RWPE2 (cell line): Measurements from ENCODE around the gene CLMN.

Experiments used
- ATAC-seq: fragments of 200-7000 bp; cut with Tn5 transposase; 3 replicates; pipeline ENCODE4 v1.9.1; 2021; ENCODE audit warnings: low read depth
- DNase-seq: peaks from one replicate; pipeline ENCODE4 v3.0.0-alpha.2; 2020; ENCODE audit warnings: low spot score
- H3K27ac ChIP-seq: fragments of 450-650 bp; 2 replicates; pipeline ENCODE4 v1.5.1; 2017; ENCODE audit warnings: mild to moderate bottlenecking; ENCODE audit not compliant: poor library complexity, severe bottlenecking
- H3K27me3 ChIP-seq: fragments of 250-450 bp; sonication (Bioruptor Pico); 2 replicates; pipeline ENCODE4 v1.5.1; 2021; ENCODE audit warnings: mild to moderate bottlenecking, moderate library complexity; ENCODE audit not compliant: insufficient read depth, poor library complexity, severe bottlenecking
- H3K36me3 ChIP-seq: fragments of 250-450 bp; sonication (Bioruptor Pico); 2 replicates; pipeline ENCODE4 v1.5.1; 2020; ENCODE audit warnings: low read depth, mild to moderate bottlenecking, moderate library complexity
- H3K4me1 ChIP-seq: fragments of 250-450 bp; sonication (Bioruptor Pico); 2 replicates; pipeline ENCODE4 v1.5.1; 2021; ENCODE audit warnings: mild to moderate bottlenecking, moderate library complexity; ENCODE audit not compliant: insufficient read depth, poor library complexity, severe bottlenecking
- H3K4me3 ChIP-seq: fragments of 250-450 bp; sonication (Bioruptor Pico); 2 replicates; pipeline ENCODE4 v1.5.1; 2021; ENCODE audit warnings: mild to moderate bottlenecking, moderate library complexity; ENCODE audit not compliant: severe bottlenecking
- H3K9me3 ChIP-seq: fragments of 250-450 bp; sonication (Bioruptor Pico); 2 replicates; pipeline ENCODE4 v1.5.1; 2021; ENCODE audit warnings: mild to moderate bottlenecking, moderate library complexity; ENCODE audit not compliant: severe bottlenecking
- CTCF ChIP-seq: fragments of 450-650 bp; IDR thresholded peaks from one replicate; pipeline ENCODE4 v1.5.1; 2017; ENCODE audit warnings: mild to moderate bottlenecking, moderate library complexity; ENCODE audit not compliant: poor library complexity, severe bottlenecking

The CLMN gene

GRCh38 chr14:95137164-95137803, 182.4 kb downstream of the CLMN start:
- Histone ChIP-seq H3K9me3 (no peaks in the 10 kb centered on the region), H3K4me1 (peaks cover 24% of the 10 kb centered on the region), H3K27ac (no peak overlapping the region), H3K27me3 (no peaks in the 10 kb centered on the region), H3K4me3 (no peak overlapping the region), H3K36me3 (peaks cover 39% of the 10 kb centered on the region)
- ATAC-seq (no peak), DNase-seq (no peak)
- TF ChIP-seq CTCF, result no peak

- no peaks in the 10 kb centered on the region for H3K27me3 ChIP-seq
- ATAC-seq (no peak), DNase-seq (no peak)
- peaks cover 45% of the 10 kb centered on the region for H3K36me3 ChIP-seq
- H3K4me1 ChIP-seq, result peaks cover 19% of the 10 kb centered on the region
- no peaks in the 10 kb centered on the region for H3K9me3 ChIP-seq
- H3K27ac ChIP-seq, result no peak overlapping the region
- no peak for TF ChIP-seq CTCF
- no peak overlapping the region for H3K4me3 ChIP-seq
These were observed 183.1 kb downstream of the CLMN start for GRCh38 chr14:95136631-95137030.

- Histone ChIP-seq H3K36me3 (peaks cover 52% of the 10 kb centered on the region), H3K27ac (no peak overlapping the region), H3K9me3 (no peaks in the 10 kb centered on the region), H3K4me1 (peaks cover 3% of the 10 kb centered on the region), H3K27me3 (no peaks in the 10 kb centered on the region), H3K4me3 (no peak overlapping the region)
- ATAC-seq (no peak), DNase-seq (no peak)
- TF ChIP-seq CTCF, result no peak
These were observed 185.3 kb downstream of the CLMN start for GRCh38 chr14:95134304-95134933.

GRCh38 chr14:95133282-95133681, 186.4 kb downstream of the CLMN start:
- no peaks in the 10 kb centered on the region for H3K4me1 ChIP-seq
- H3K4me3 ChIP-seq, result no peak overlapping the region
- no peaks in the 10 kb centered on the region for H3K27me3 ChIP-seq
- TF ChIP-seq CTCF, result no peak
- DNase-seq (no peak), ATAC-seq (no peak)
- H3K9me3 ChIP-seq, result no peaks in the 10 kb centered on the region
- H3K27ac ChIP-seq, result no peak overlapping the region
- peaks cover 62% of the 10 kb centered on the region for H3K36me3 ChIP-seq

GRCh38 chr14:95132760-95133159, 186.9 kb downstream of the CLMN start:
- H3K27me3 ChIP-seq, result no peaks in the 10 kb centered on the region
- no peaks in the 10 kb centered on the region for H3K4me1 ChIP-seq
- TF ChIP-seq CTCF, result no peak
- H3K36me3 ChIP-seq, result peaks cover 65% of the 10 kb centered on the region
- H3K27ac ChIP-seq, result no peak overlapping the region
- no peak overlapping the region for H3K4me3 ChIP-seq
- DNase-seq (no peak), ATAC-seq (no peak)
- no peaks in the 10 kb centered on the region for H3K9me3 ChIP-seq
